K562 (cell line): Measurements from ENCODE around the gene TBC1D5. TPM values are rescaled to one million over a fixed set of nuclear protein-coding genes. Genes with fewer than 3 reads are reported as not detected.

ENCODE experiments used
- ATAC-seq: fragments of 200-7000 bp; cut with Tn5 transposase; 3 replicates; pipeline ENCODE4 v1.9.1; 2020; ENCODE audit warnings: moderate library complexity
- BruUV-seq: library from RNA; stranded (reverse); fragments of 400-500 nt; replicated peaks from 2 replicates; lab custom pipeline; 2021; lab: Mats Ljungman, UMichigan
- CTCF ChIA-PET: fragments of 300-600 bp; formaldehyde crosslinking; extraction: SDS; loops from one replicate; lab custom pipeline; 2021; ENCODE audit warnings: low intra/inter-chr PET ratio; lab: Yijun Ruan, JAX
- POLR2A ChIA-PET: fragments of 300-600, 350-650 bp; sonication (Branson Sonifier 250); formaldehyde crosslinking; extraction: SDS; loops from one replicate; lab custom pipeline; 2021; ENCODE audit warnings: antibody characterized with exemption, inconsistent platforms; lab: Yijun Ruan, JAX
- DNase-seq, 4 experiments: peaks; one replicate each; pipeline versions ENCODE4 v3.0.0 to v3.0.0-alpha.2; 2011 to 2018; ENCODE audit warnings: low spot score in 3 of 4, mixed read lengths in 3 of 4; ENCODE audit errors: extremely low read depth in 1 of 4
- FAIRE-seq: peaks from 2 replicates; lab custom pipeline; 2011; peaks lifted over from hg19 to GRCh38; lab: Jason Lieb, UNC
- H2AFZ ChIP-seq: 2 replicates; pipeline ENCODE4 v1.6.0; 2011; ENCODE audit warnings: low read depth, low read length, control low read depth, inconsistent platforms
- H3K27ac ChIP-seq: fragments of 200-600 bp; 3 replicates; pipeline ENCODE4 v1.8.0; 2011; ENCODE audit warnings: low read depth, mild to moderate bottlenecking, control low read depth, inconsistent platforms, low read length, moderate library complexity, mixed read lengths; ENCODE audit errors: extremely low read depth
- H3K27me3 ChIP-seq, 2 experiments: fragments of 300-600 bp in 1 of 2; 2 replicates in 1 of 2; 3 replicates in 1 of 2; pipeline versions ENCODE4 v1.6.0 to v1.8.0; 2011; ENCODE audit warnings: inconsistent platforms in 2 of 2, low read length in 2 of 2, mild to moderate bottlenecking in 1 of 2, mixed read lengths in 1 of 2, moderate library complexity in 1 of 2; ENCODE audit not compliant: control insufficient read depth in 2 of 2, insufficient read depth in 2 of 2
- H3K36me3 ChIP-seq: fragments of 300-600 bp; 3 replicates; pipeline ENCODE4 v1.8.0; 2011; ENCODE audit warnings: mild to moderate bottlenecking, low read length, inconsistent platforms; ENCODE audit not compliant: control insufficient read depth, insufficient read depth
- H3K4me1 ChIP-seq, 2 experiments: fragments of 200-600 bp in 1 of 2; replicated peaks in 1 of 2; 2 replicates in 1 of 2; 3 replicates in 1 of 2; pipeline versions ENCODE4 v1.5.1 to v1.8.0; 2011; ENCODE audit warnings: inconsistent platforms in 2 of 2, low read length in 2 of 2, mild to moderate bottlenecking in 1 of 2, mixed read lengths in 1 of 2, moderate library complexity in 1 of 2; ENCODE audit not compliant: control insufficient read depth in 2 of 2, insufficient read depth in 2 of 2
- H3K4me2 ChIP-seq: 2 replicates; pipeline ENCODE4 v1.6.1; 2011; ENCODE audit warnings: low read length, control low read depth, inconsistent platforms, mixed read lengths; ENCODE audit not compliant: insufficient read depth
- H3K4me3 ChIP-seq: fragments of 200-600 bp; sonication (generic), shearing (Covaris generic); 2 replicates; pipeline ENCODE4 v1.5.1; 2016; ENCODE audit warnings: control low read depth, inconsistent platforms
- H3K79me2 ChIP-seq: fragments of 200-600 bp; 3 replicates; pipeline ENCODE4 v1.8.0; 2011; ENCODE audit warnings: low read length, inconsistent platforms; ENCODE audit not compliant: control insufficient read depth, insufficient read depth
- H3K9ac ChIP-seq, 2 experiments: 2 replicates each; pipeline versions ENCODE4 v1.6.0 to v1.6.1; 2011; ENCODE audit warnings: low read depth in 2 of 2, low read length in 2 of 2, control low read depth in 1 of 2, inconsistent platforms in 1 of 2, mild to moderate bottlenecking in 1 of 2, mixed read lengths in 1 of 2; ENCODE audit not compliant: insufficient read depth in 1 of 2
- H3K9me1 ChIP-seq: one replicate; pipeline ENCODE4 v1.6.0; 2011; ENCODE audit warnings: inconsistent platforms, mild to moderate bottlenecking, low read length, moderate library complexity; ENCODE audit not compliant: control insufficient read depth, insufficient read depth
- H3K9me3 ChIP-seq: replicated peaks from 2 replicates; pipeline ENCODE4 v1.5.1; 2011; ENCODE audit warnings: low read depth, low read length, inconsistent platforms; ENCODE audit not compliant: control insufficient read depth, insufficient read depth
- H4K20me1 ChIP-seq: replicated peaks from 2 replicates; pipeline ENCODE4 v1.6.1; 2011; ENCODE audit warnings: low read length, inconsistent platforms, mixed read lengths; ENCODE audit not compliant: control insufficient read depth, insufficient read depth
- CEBPB ChIP-seq: fragments of 450-650 bp; IDR thresholded peaks from 2 replicates; pipeline ENCODE4 v1.6.1; 2016; ENCODE audit warnings: missing genetic modification characterization, missing compliant biosample characterization
- CTCF ChIP-seq, 3 experiments: IDR thresholded peaks in 2 of 3; conservative IDR thresholded peaks in 1 of 3; 2 replicates each; pipeline ENCODE4 v1.5.1; 2011 to 2012; ENCODE audit warnings: low read length in 3 of 3, mild to moderate bottlenecking in 3 of 3, control low read depth in 2 of 3, improper control_type of control experiment in 1 of 3, inconsistent platforms in 1 of 3, low read depth in 1 of 3, mixed read lengths in 1 of 3, moderate library complexity in 1 of 3; ENCODE audit not compliant: insufficient read depth in 2 of 3
- DEAF1 ChIP-seq: fragments of 450-650 bp; formaldehyde crosslinking; IDR thresholded peaks from 2 replicates; pipeline ENCODE4 v1.4.0; 2020; ENCODE audit warnings: mild to moderate bottlenecking, moderate library complexity
- E4F1 ChIP-seq: fragments of 250-450 bp; sonication (Bioruptor Pico); IDR thresholded peaks from 2 replicates; pipeline ENCODE4 v1.5.0; 2021; ENCODE audit warnings: mild to moderate bottlenecking, borderline replicate concordance
- ESRRA ChIP-seq: fragments of 450-650 bp; IDR thresholded peaks from 2 replicates; pipeline ENCODE4 v1.6.1; 2014; ENCODE audit warnings: low read depth, mild to moderate bottlenecking, moderate library complexity, borderline replicate concordance
- HCFC1 ChIP-seq: IDR thresholded peaks from 2 replicates; pipeline ENCODE4 v1.6.1; 2012; ENCODE audit warnings: low read depth, low read length, improper control_type of control experiment
- PPARD ChIP-seq: fragments of 250-450 bp; sonication (Bioruptor Pico); IDR thresholded peaks from 2 replicates; pipeline ENCODE4 v1.8.0; 2022; ENCODE audit warnings: inconsistent platforms, mild to moderate bottlenecking, moderate library complexity
- RAD21 ChIP-seq, 2 experiments: fragments of 250-450 bp in 1 of 2; fragments of 450-650 bp in 1 of 2; sonication (Bioruptor Pico) in 1 of 2; formaldehyde crosslinking in 1 of 2; IDR thresholded peaks in 1 of 2; conservative IDR thresholded peaks in 1 of 2; 2 replicates each; pipeline versions ENCODE4 v1.4.0 to v1.8.0; 2020 to 2022; ENCODE audit warnings: mild to moderate bottlenecking in 2 of 2, moderate library complexity in 1 of 2
- ZNF507 ChIP-seq: conservative IDR thresholded peaks from 2 replicates; pipeline ENCODE4 v1.6.1; 2017; ENCODE audit warnings: missing genetic modification characterization, missing compliant biosample characterization
- WGBS: fragments of 100-300 bp; shearing (Covaris generic); methylation state at CpG from one replicate; pipeline ENCODE4 v1.1.6; 2016; ENCODE audit warnings: low coverage, mixed read lengths; ENCODE audit not compliant: insufficient coverage; ENCODE audit errors: missing lambda C conversion rate; 5-methylcytosine and 5-hydroxymethylcytosine counted together
- in situ Hi-C: fragments of 300-500 bp; cut with MboI; formaldehyde crosslinking; loops from 4 replicates; pipeline ENCODE4 v1.15.0; 2018; ENCODE audit warnings: inconsistent platforms, mixed read lengths
- intact Hi-C: fragments of 100-400 bp; cut with micrococcal nuclease; formaldehyde crosslinking; loops from 2 replicates; pipeline ENCODE4 v1.14.2; 2022
- polyA plus RNA-seq, 8 experiments: library from polyadenylated mRNA; depleted of rRNA in 4 of 8; stranded (reverse) in 5 of 8; unstranded in 3 of 8; fragments of >200 nt; fragmentation: Nextera tagmentation in 2 of 8; fragmentation: Illumina TruSeq in 1 of 8; extraction: Ambion mirVana in 2 of 8; extraction: Trizol in 1 of 8; gene quantifications; 2 replicates each; pipeline versions ENCODE4 v1.2.1 to v1.2.3, GENCODE V29; 2011 to 2014; ENCODE audit warnings: inconsistent platforms in 1 of 8, missing spikeins in 1 of 8
- total RNA-seq, 7 experiments: library from RNA; depleted of rRNA in 6 of 7; stranded (reverse); fragments of >200 nt in 6 of 7; fragmentation: Illumina TruSeq in 2 of 7; extraction: Trizol in 2 of 7; gene quantifications; 2 replicates each; pipeline versions ENCODE4 v1.2.1 to v1.2.3, GENCODE V29; 2011 to 2021; ENCODE audit warnings: low replicate concordance in 1 of 7
- TF ChIP-seq, protein P1 (sequence below): sonication (generic); formaldehyde crosslinking; IDR thresholded peaks from 2 replicates; pipeline ENCODE4 v1.8.1; 2022; ENCODE audit warnings: missing genetic modification reagents

TBC1D5 gene
- total and polyA plus RNA-seq, 9 of the 15 experiments (the other 6 are each of a cell fraction or from before 2014, with no cell fraction given), result 2.9 to 38.1 (median 25.6) TPM

DNA sequence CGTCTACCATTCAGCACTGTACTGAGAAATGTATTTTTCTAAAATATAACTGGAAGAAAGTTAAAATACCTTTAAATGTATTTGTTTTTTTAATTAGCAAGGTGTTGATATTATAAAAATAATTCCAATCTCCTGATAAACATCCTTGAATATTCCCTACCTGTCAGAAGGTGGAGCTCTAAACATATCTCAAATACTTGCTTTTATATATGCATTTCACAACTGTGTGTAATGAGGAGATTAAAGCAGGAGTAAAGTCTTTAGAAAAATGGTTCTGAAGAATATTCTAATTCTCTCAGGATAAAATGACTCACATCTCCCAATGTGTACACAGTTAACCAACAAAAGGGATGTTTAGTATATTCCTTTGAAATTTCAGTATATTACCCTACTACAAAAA is 434.9 kb downstream of the TBC1D5 start:
- no peak overlapping the region for H3K4me2 ChIP-seq
- intact Hi-C loops, result no loop called here
- no TSS peak for BruUV-seq
- ATAC-seq, result no peak
- TF ChIP-seq CTCF (IDR thresholded peaks at IDR 0.05 in 2 of 3, conservative IDR thresholded peaks at IDR 0.05 in 1 of 3; ENCODE audit: insufficient read depth in 2 of 3, low read depth in 1 of 3, low read length in 3 of 3) (peak in 2 of 3 experiments; percentile 4 to 49; a peak in 3 of 6 replicates), DEAF1 (peak; percentile 48; the same call in 1 of the 2 replicates), ZNF507 (no peak), PPARD (CRISPR knock-in tag) (no peak), HCFC1 (no peak), RAD21 (CRISPR knock-in tag; conservative IDR thresholded peaks at IDR 0.05 in 1 of 2, IDR thresholded peaks at IDR 0.05 in 1 of 2) (peak; percentile 59 to 60), CEBPB (tag) (peak; percentile 23; the same call in 1 of the 2 replicates), E4F1 (CRISPR knock-in tag) (no peak), ESRRA (no peak)
- TF ChIP-seq, protein P1, sequence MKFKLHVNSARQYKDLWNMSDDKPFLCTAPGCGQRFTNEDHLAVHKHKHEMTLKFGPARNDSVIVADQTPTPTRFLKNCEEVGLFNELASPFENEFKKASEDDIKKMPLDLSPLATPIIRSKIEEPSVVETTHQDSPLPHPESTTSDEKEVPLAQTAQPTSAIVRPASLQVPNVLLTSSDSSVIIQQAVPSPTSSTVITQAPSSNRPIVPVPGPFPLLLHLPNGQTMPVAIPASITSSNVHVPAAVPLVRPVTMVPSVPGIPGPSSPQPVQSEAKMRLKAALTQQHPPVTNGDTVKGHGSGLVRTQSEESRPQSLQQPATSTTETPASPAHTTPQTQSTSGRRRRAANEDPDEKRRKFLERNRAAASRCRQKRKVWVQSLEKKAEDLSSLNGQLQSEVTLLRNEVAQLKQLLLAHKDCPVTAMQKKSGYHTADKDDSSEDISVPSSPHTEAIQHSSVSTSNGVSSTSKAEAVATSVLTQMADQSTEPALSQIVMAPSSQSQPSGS (CRISPR knock-in tag), result no peak
- no peaks in the 10 kb centered on the region for H3K9me3 ChIP-seq
- peak; percentile 19 for FAIRE-seq
- no peaks in the 10 kb centered on the region for H3K36me3 ChIP-seq
- no peaks in the 10 kb centered on the region for H3K4me1 ChIP-seq
- POLR2A ChIA-PET, result no interaction called here
- H2AFZ ChIP-seq, result no peak overlapping the region
- CTCF ChIA-PET, result interaction anchor here (0.7 to 2.1 kb wide), 2 partner anchors 106 to 672 kb away, joined by 3 to 17 read pairs; no protein-coding TSS in a partner anchor
- no peak for DNase-seq
- no peaks in the 10 kb centered on the region for H3K79me2 ChIP-seq
- H3K27ac ChIP-seq, result no peak overlapping the region
- WGBS, result 62% methylated on average over 1 of the region's 1 CpG
- no peaks in the 10 kb centered on the region for H3K27me3 ChIP-seq
- no peak overlapping the region for H3K9ac ChIP-seq
- in situ Hi-C loops, result no loop called here
- no peaks in the 10 kb centered on the region for H3K9me1 ChIP-seq
- no peaks in the 10 kb centered on the region for H4K20me1 ChIP-seq
- H3K4me3 ChIP-seq, result no peak overlapping the region
